GM18873 (cell line): ENCODE measurements around the gene WDR18.

Source experiments
- ATAC-seq: cut with Tn5 transposase; IDR thresholded peaks from one replicate; pipeline ENCODE4 v1.9.1; 2021; ENCODE audit warnings: mild to moderate bottlenecking, moderate library complexity, moderate number of reproducible peaks; ENCODE audit not compliant: unreplicated experiment, low FRiP score

Gene WDR18

GRCh38 chr19:1004803-1005664 is 20.9 kb downstream of the WDR18 start:
- no peak for ATAC-seq

GRCh38 chr19:1006711-1007398 is 22.7 kb downstream of the WDR18 start:
- no peak for ATAC-seq

- no peak for ATAC-seq
These were observed 23.5 kb downstream of the WDR18 start for GRCh38 chr19:1007399-1008251.

DNA sequence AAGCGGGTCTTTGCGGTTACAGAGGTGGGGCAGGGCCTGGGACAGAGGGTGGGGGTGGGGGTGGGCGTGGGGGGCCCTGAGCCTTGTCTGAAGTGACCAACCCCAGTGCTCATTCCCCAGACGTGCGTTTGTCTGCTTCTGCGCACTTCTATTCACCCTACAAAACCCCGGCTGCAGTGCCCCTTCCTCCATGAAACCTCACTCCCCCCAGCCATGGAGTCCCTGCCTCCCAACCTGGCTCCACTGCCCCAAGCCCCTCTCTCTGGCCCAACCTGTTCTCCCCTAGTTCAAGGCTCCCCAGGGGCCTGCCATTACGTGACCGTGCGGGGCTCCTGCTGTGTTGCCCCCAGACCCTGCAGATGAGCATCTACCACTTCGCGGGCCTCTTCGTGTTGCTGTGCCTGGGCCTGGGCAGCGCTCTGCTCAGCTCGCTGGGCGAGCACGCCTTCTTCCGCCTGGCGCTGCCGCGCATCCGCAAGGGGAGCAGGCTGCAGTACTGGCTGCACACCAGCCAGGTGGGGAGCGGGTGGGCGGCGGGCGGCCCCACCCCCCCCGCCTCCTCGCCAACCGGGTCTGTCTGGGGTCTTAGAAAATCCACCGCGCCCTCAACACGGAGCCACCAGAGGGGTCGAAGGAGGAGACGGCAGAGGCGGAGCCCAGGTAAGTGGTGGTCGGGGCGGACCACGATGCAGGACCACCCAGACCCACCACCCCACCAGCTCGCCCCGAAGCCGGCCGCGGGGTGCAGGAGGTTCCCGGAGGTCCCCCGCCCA is 24.3 kb downstream of the WDR18 start:
- no peak for ATAC-seq

- no peak for ATAC-seq
These were observed 25.2 kb downstream of the WDR18 start for GRCh38 chr19:1009041-1009980.

- no peak for ATAC-seq
These were observed 25.9 kb downstream of the WDR18 start for GRCh38 chr19:1009981-1010538.

DNA sequence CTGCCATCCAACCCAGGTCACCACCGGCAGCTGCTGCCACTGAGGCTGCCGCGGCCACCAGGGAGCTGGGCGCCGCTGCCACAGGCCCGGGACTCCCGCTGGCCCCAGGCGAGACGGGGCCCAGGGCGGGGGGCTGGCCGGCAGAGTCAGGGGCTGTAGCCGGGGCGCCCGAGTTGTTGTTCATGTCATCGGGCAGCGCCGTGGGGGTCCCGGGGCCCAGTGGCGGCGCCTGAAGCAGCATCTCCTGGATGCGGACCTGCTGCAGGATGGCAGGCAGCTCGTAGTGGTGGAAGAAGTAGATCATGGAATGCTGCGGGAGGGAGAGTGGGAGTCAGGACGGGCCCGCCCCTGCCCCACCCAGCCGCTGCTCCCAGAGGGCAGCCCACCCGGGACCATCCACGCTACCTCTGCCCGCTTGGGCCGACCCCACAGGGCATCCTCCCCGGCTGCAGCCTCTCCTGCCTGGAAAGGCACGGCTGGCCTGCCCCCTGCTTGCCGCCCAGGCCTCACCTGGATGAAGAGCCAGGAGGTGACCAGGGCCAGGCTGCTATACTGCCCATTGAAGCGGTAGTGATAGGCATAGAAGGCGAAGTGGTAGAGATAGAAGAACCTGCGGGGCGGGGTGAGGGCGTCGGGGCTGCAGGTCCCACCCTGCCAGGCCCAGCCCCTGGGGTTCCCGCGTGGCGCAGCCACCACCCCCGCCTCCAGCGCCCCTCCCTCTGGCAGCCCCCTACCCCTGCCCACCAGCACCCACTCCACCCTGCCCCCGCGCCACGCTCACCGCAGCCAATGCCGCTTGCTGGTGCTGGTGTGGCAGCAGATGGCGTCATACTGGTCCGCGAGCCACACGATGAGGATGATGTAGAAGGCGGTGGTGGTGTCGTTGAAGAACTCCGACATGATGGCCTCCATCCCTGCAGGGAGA is 26.7 kb downstream of the WDR18 start:
- ATAC-seq, result no peak

DNA sequence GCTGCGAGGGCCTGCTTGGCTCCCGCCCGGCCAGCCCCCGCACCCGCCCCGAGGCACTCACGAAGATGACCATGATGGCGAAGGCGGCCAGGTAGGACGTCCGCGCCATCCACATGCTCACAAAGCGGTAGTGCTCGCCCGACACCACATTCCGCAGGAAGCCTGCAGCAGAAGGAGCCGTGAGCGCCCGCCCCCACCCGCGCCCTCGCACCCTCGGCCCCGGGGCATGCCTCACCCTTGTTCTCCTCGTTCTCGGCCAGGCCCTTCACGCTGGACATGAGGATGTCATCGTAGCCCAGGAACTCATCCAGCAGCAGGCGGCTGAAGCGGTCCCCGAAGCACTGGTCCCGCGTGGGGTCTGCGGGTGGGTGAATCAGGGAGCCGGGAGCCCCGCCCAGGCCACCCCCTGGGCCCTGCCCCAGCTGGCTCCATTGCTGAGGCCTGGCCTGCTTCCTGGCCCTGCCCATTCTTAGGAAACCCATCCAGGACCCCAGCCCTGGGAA is 27.7 kb downstream of the WDR18 start:
- no peak for ATAC-seq

- ATAC-seq, result no peak
These were observed 28.2 kb downstream of the WDR18 start for GRCh38 chr19:1012334-1012733.

DNA sequence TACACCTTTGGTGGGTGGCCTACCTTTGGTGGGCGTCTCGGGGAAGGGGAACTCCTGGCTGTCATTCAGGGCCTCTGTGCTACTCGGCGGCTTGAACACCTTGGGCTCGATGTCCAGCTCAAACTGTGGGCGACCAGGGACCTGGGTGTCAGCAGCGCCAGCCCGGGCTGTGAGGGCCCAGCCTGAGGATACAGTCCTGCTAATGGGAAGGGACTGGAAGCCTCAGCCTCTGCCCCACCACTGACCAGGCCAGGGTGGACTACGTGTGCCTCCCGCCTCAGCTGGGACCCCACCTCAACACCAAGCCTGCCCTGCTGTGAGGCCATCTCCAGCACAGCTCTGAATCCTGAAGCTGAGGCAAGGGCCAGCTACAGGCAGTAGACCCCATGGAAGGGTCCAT is 29.1 kb downstream of the WDR18 start:
- no peak for ATAC-seq

GRCh38 chr19:1014161-1015060 is 30.3 kb downstream of the WDR18 start:
- no peak for ATAC-seq

DNA sequence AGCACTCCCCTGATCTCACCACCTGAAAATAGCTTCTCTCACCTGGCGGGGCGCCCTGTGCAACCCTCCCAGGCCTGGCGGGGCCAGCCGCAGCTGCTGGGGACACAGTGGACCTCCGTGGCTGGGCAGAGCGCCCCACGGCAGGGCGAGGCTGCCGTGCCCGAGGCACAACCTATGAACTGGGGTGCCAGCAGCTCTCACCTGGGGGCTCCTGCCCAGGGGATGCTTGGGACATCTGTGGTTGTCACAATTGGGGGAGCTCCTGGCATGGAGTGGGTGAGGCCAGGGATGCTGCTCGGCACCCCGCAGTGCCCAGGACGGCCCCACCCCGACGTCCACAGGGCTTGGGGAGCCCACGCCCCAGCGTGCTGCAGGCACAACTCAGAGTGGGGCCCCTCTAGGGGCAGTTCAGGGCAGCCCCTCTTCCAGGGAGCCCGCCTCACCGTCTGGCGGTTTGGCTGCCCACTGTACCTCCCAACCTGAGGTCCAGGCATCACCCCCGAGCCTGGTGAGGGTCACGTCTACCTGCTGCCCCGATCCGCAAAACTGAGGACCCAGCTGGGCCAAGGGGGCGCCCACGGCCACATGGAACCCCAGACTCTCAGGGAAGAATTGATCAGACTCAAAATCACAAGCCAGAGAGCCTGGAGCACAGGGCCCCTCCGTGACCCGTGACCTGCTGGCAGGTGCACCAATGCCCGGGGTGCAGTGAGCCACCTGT is 31.1 kb downstream of the WDR18 start:
- no peak for ATAC-seq

DNA sequence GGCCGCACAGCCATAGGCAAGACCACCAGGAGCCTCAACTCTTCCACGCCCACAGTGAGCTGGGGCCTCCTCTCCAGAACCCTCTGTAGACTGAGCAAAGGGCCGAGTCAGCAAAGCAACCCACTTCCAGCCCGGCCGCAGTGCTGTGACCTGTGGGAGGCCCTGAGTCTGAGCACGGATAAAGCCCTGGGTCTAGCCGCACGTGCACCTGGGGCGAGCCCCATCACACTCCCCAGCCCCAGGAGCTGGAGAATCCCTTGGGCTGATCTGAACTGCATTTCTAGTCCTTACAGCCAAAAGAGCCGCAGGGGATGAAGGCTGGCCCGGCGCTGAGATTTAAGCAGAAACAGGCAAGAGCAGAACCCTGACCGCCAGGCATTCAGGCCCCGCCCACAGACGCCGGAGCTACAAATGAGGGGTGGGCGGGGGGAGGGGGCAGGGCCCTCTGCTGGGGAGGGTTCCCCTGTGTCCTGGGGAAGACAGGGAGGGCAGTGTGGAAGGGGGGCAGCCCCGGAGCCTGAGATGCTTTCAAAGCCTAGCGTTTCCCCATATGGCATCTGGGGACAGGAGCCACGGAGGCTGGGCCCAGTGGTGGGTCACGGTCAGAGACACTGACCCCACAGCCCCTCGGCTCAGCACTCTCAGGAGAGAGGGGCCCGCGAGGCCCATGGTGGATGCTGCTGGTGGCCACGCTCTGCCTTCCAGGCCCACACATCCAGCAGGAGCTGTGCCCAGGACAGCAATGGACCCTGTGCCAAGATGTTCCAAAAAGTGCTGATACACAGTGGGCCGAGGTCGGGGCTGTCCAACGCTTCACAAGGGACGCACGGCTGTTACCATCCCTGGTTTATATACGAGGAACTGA is 31.9 kb downstream of the WDR18 start:
- no peak for ATAC-seq

DNA sequence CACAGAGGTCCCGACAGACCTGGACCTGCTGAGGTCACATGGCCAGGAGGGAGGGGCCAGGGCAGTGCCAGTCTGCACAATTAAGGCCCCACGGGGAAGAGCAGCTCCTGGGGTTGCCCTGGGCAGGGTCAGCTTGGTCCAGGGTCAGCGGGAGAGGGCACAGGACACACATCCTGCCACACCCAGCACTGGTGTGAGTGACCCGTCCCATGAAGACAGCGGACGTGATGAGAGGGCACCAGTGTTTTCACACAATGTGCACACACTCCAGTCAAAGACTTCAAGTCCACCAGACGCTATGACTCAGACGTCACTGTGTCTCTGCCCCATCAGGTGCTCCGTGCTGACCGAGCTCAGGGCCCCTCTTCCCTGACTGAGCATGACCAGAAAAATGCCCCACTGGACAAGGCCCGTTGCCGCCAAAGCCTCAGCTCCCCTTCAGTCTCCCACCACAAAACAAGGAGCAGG is 32.5 kb downstream of the WDR18 start:
- ATAC-seq, result no peak
